Sigmoid colon (tissue), 7 donors: ENCODE data around the gene GOSR1. TPM values are rescaled to one million over a fixed set of nuclear protein-coding genes. Genes with fewer than 3 reads are reported as not detected.
"Not testable (repeated sequence)": the region's sequence is repeated elsewhere in the genome, so short reads cannot be mapped to it uniquely, and the experiment has no call there.

ENCODE experiments used
- DNase-seq: peaks from one replicate; pipeline ENCODE4 v3.0.0-alpha.2; 2019
- H3K27ac ChIP-seq, 4 donors: fragments of 200-600 bp; sonication (generic); one replicate each; pipeline ENCODE4 v1.5.1; 2016 to 2019; ENCODE audit warnings: mild to moderate bottlenecking in 1 of 4
- H3K27me3 ChIP-seq, 3 donors: fragments of 200-600 bp; sonication (generic); one replicate each; pipeline ENCODE4 v1.5.1; 2019; ENCODE audit warnings: mild to moderate bottlenecking in 1 of 3
- H3K36me3 ChIP-seq, 4 donors: fragments of 200-600 bp; sonication (generic); one replicate each; pipeline ENCODE4 v1.5.1; 2016 to 2019
- H3K4me1 ChIP-seq, 4 donors: fragments of 200-600 bp; sonication (generic); one replicate each; pipeline ENCODE4 v1.5.1; 2017 to 2019
- H3K4me3 ChIP-seq, 4 donors: fragments of 200-600 bp; sonication (generic); one replicate each; pipeline ENCODE4 v1.5.1; 2017 to 2019; ENCODE audit warnings: mild to moderate bottlenecking in 2 of 4, moderate library complexity in 1 of 4
- H3K9me3 ChIP-seq, 4 donors: fragments of 200-600 bp in 3 of 4; sonication (generic) in 3 of 4; one replicate each; pipeline versions ENCODE4 v1.5.1 to v1.6.1; 2013 to 2019
- EP300 ChIP-seq, 4 donors: sonication (generic); formaldehyde crosslinking; IDR thresholded peaks; one replicate each; pipeline ENCODE4 v1.6.1; 2017; ENCODE audit warnings: antibody characterized with exemption in 4 of 4
- POLR2A ChIP-seq, 2 donors: fragments of 450-650 bp; IDR thresholded peaks; one replicate each; pipeline ENCODE4 v1.6.1; 2016; ENCODE audit warnings: antibody characterized with exemption in 2 of 2, mild to moderate bottlenecking in 2 of 2, moderate library complexity in 2 of 2
- POLR2AphosphoS5 ChIP-seq, 4 donors: sonication (generic); formaldehyde crosslinking; IDR thresholded peaks; one replicate each; pipeline ENCODE4 v1.6.1; 2017; ENCODE audit warnings: antibody characterized with exemption in 4 of 4
- WGBS, 2 donors: extraction: QIAGEN DNeasy Blood & Tissue Kit; methylation state at CpG; one replicate each; pipeline ENCODE4 v1.1.7; 2013; 5-methylcytosine and 5-hydroxymethylcytosine counted together
- intact Hi-C: fragments of 100-400 bp; cut with DNase I; formaldehyde crosslinking; loops from one replicate; pipeline ENCODE4 v1.15.1; 2023
- polyA plus RNA-seq, 3 donors: library from polyadenylated mRNA; stranded (reverse); fragments of 200-250 nt; gene quantifications; one replicate each; pipeline ENCODE4 v1.2.3, GENCODE V29; 2013
- total RNA-seq, 4 donors: library from RNA; depleted of rRNA; stranded (reverse); fragments of >200 nt; gene quantifications; one replicate each; pipeline ENCODE4 v1.1.0, GENCODE V29; 2016
- TF ChIP-seq, protein P1 (sequence below), 4 experiments: fragments of 450-650 bp in 3 of 4; fragments of 200-600 bp in 1 of 4; IDR thresholded peaks; one replicate each; pipeline ENCODE4 v1.5.1; 2016 to 2019; ENCODE audit warnings: antibody characterized with exemption in 4 of 4, mild to moderate bottlenecking in 3 of 4, moderate library complexity in 2 of 4
- donor health status: healthy with polysubstance abuse.
- donor health status: Bipolar disorder and iron deficiency.
- donor health status: healthy.

GOSR1 gene
- total and polyA plus RNA-seq, 7 donors = 11.4 to 51.3 (median 28.2) TPM

DNA sequence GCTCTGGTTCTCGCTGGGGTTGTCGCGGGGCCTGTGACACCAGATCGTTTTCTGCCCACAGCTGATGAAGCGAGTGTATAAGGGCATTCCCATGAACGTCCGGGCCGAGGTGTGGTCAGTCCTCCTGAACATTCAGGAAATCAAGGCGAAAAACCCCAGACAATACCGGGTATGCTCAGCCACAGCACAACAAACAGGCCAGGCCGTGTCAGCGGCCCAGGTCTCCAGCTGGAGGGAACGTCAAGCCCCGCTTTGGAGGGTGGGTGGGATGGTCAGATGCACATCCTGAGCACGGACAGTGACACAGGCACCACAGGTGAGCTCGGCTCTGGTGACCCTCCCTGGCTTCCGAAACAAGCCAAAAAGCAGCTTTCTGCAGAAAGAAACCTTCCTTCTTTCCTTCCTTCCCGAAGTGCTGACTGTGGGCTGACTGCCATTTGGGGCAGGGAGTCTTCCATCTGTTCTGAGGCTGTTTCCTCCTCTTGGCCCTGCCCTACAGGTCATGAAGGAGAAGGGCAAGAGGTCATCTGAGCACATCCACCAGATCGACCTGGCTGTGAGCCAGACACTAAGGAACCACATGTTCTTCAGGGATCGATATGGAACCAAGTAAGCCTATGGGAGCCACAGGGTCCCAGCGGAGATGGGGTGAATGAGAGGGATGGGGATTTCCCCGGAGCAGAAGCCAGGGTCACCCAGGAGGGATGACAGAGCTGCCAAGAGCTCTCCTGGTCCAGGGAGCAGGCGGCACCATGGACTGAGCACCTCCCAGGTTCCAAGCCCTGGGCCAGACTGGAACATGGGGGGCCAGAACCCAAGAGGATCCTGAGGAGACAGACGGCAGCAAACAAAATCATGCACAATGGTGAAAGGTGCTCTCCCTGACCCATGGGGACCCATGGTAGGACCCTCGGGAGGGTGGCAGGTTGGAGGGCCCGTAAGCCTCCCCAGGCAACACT, 79.4 kb downstream of the GOSR1 start:
- no peak overlapping the region for H3K4me3 ChIP-seq
- H3K27ac ChIP-seq = no peak overlapping the region
- no peaks in the 10 kb centered on the region for H3K9me3 ChIP-seq
- H3K36me3 ChIP-seq = no peaks in the 10 kb centered on the region
- no peaks in the 10 kb centered on the region for H3K27me3 ChIP-seq
- no peak for DNase-seq
- intact Hi-C loops = no loop called here
- TF ChIP-seq POLR2AphosphoS5 (IDR thresholded peaks at IDR 0.05) (no peak), EP300 (IDR thresholded peaks at IDR 0.05) (no peak)
- 87% methylated on average over 26 of the region's 26 CpGs for WGBS, 2 donors
- no peaks in the 10 kb centered on the region for H3K4me1 ChIP-seq

- TF ChIP-seq, protein P1, sequence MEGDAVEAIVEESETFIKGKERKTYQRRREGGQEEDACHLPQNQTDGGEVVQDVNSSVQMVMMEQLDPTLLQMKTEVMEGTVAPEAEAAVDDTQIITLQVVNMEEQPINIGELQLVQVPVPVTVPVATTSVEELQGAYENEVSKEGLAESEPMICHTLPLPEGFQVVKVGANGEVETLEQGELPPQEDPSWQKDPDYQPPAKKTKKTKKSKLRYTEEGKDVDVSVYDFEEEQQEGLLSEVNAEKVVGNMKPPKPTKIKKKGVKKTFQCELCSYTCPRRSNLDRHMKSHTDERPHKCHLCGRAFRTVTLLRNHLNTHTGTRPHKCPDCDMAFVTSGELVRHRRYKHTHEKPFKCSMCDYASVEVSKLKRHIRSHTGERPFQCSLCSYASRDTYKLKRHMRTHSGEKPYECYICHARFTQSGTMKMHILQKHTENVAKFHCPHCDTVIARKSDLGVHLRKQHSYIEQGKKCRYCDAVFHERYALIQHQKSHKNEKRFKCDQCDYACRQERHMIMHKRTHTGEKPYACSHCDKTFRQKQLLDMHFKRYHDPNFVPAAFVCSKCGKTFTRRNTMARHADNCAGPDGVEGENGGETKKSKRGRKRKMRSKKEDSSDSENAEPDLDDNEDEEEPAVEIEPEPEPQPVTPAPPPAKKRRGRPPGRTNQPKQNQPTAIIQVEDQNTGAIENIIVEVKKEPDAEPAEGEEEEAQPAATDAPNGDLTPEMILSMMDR (IDR thresholded peaks at IDR 0.05) = no peak
- intact Hi-C loops = no loop called here
- Histone ChIP-seq H3K4me3 (no peak overlapping the region), H3K4me1 (no peaks in the 10 kb centered on the region), H3K27me3 (no peaks in the 10 kb centered on the region), H3K27ac (no peak overlapping the region), H3K36me3 (no peaks in the 10 kb centered on the region), H3K9me3 (no peaks in the 10 kb centered on the region)
- 71 to 76% methylated on average over 8 of the region's 8 CpGs for WGBS, 2 donors
- DNase-seq = no peak
Measured at GRCh38 chr17:30557916-30558685, 80.9 kb downstream of the GOSR1 start.

DNA sequence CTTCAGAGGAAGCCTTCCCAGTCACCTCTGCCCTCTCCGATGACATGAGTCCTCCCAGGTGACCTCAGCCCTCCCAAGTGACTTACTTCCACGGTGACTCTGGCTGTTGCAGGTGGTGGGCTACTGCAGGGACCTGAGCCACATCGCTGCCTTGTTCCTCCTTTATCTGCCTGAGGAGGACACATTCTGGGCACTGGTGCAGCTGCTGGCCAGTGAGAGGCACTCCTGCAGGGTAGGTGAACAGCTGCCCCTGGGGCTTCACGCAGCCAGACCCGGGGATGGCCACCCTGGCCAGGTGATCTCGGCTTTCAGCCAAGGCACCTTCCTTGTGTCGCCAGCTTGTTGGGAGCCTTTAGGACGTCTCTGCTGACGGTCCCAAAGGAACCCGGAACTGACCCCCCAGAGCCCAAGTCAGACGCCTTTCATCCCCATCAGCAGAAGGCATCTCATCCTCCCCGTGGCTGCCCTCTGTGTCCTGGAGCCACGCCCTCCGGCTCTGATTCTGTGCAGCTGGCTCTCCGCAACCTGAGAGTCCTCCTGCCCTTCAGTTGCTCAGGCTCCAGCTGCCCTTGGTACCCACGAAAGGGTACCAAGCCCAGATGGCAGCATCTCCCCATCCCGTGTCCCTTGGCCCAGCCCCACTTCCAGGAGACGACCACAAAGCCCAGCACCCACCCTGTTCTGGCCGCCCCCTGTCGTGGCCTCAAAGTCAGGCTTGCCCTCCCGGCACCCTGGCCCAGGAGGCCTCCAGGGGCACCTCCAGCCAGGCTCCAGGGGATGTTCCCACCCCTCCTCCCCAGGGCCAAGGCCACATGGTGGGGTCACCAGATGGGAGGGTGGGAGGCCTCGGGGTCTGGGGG, 81.7 kb downstream of the GOSR1 start:
- no peak for TF ChIP-seq POLR2AphosphoS5 (IDR thresholded peaks at IDR 0.05)
- TF ChIP-seq, protein P1 (IDR thresholded peaks at IDR 0.05) = no peak
- TF ChIP-seq POLR2A (IDR thresholded peaks at IDR 0.05) = no peak
- TF ChIP-seq EP300 (IDR thresholded peaks at IDR 0.05) = no peak
- H3K4me1 ChIP-seq = no peaks in the 10 kb centered on the region
- no peaks in the 10 kb centered on the region for H3K9me3 ChIP-seq
- DNase-seq = no peak
- H3K27me3 ChIP-seq = no peaks in the 10 kb centered on the region
- WGBS, 2 donors = 71 to 83% methylated on average over 22 of the region's 22 CpGs
- no peaks in the 10 kb centered on the region for H3K36me3 ChIP-seq
- intact Hi-C loops = no loop called here
- H3K4me3 ChIP-seq = no peak overlapping the region
- no peak overlapping the region for H3K27ac ChIP-seq

GRCh38 chr17:30559656-30560055, 82.4 kb downstream of the GOSR1 start:
- Histone ChIP-seq H3K36me3 (no peaks in the 10 kb centered on the region), H3K4me3 (no peak overlapping the region), H3K9me3 (no peaks in the 10 kb centered on the region), H3K4me1 (no peaks in the 10 kb centered on the region), H3K27me3 (no peaks in the 10 kb centered on the region), H3K27ac (no peak overlapping the region)
- TF ChIP-seq POLR2AphosphoS5 (IDR thresholded peaks at IDR 0.05) (no peak), POLR2A (IDR thresholded peaks at IDR 0.05) (no peak), EP300 (IDR thresholded peaks at IDR 0.05) (no peak)
- TF ChIP-seq, protein P1 (IDR thresholded peaks at IDR 0.05) = no peak
- 82 to 88% methylated on average over 7 of the region's 7 CpGs for WGBS, 2 donors
- no peak for DNase-seq
- intact Hi-C loops = no loop called here

- H3K9me3 ChIP-seq, H3K27ac ChIP-seq, H3K4me1 ChIP-seq, H3K27me3 ChIP-seq, intact Hi-C loops, DNase-seq, H3K4me3 ChIP-seq, H3K36me3 ChIP-seq: not testable (repeated sequence)
- 73 to 76% methylated on average over 8 of the region's 8 CpGs for WGBS, 2 donors
Measured at GRCh38 chr17:30560117-30561026, 83.2 kb downstream of the GOSR1 start.

- H3K27ac ChIP-seq, H3K27me3 ChIP-seq, H3K9me3 ChIP-seq, intact Hi-C loops, DNase-seq, H3K4me3 ChIP-seq, H3K4me1 ChIP-seq, H3K36me3 ChIP-seq: not testable (repeated sequence)
- 69 to 82% methylated on average over 1 of the region's 1 CpG for WGBS, 2 donors
Measured at GRCh38 chr17:30561766-30562165, 84.6 kb downstream of the GOSR1 start.

DNA sequence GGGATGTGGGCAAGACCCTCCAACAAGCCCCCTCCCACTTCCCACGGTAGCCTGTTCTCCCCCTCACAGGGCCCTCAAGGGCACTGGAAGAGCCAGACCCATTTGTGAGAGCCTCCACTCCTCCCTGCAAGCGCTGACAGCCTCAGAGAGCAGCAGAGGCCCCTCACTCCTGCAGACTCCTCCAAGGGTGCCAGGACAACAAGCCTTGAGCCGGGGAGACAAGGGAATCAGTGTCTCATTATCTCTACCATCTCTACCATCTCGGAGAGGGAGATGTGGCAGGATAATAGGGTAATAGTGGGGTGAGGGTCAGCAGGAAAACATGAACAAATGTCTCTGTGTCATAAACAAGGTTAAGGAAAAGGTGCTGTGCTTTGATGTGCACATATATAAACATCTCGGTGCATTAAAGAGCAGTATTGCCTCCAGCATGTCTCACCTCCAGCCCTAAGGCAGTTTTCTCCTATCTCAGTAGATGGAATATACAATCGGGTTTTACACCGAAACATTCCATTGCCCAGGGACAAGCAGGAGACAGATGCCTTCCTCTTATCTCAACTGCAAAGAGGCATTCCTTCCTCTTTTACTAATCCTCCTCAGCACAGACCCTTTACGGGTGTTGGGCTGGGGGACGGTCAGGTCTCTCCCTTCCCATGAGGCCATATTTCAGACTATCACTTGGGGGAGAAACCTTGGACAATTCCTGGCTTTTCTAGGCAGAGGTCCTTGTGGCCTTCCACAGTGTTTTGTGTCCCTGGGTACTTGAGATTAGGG, 86.1 kb downstream of the GOSR1 start:
- H3K9me3 ChIP-seq, H3K27me3 ChIP-seq, H3K4me1 ChIP-seq, H3K27ac ChIP-seq, H3K36me3 ChIP-seq, intact Hi-C loops, DNase-seq, H3K4me3 ChIP-seq: not testable (repeated sequence)
- WGBS, 2 donors = 74 to 77% methylated on average over 9 of the region's 9 CpGs
